ENCODE measurements around the gene ASH1L.

Gene ASH1L

DNA sequence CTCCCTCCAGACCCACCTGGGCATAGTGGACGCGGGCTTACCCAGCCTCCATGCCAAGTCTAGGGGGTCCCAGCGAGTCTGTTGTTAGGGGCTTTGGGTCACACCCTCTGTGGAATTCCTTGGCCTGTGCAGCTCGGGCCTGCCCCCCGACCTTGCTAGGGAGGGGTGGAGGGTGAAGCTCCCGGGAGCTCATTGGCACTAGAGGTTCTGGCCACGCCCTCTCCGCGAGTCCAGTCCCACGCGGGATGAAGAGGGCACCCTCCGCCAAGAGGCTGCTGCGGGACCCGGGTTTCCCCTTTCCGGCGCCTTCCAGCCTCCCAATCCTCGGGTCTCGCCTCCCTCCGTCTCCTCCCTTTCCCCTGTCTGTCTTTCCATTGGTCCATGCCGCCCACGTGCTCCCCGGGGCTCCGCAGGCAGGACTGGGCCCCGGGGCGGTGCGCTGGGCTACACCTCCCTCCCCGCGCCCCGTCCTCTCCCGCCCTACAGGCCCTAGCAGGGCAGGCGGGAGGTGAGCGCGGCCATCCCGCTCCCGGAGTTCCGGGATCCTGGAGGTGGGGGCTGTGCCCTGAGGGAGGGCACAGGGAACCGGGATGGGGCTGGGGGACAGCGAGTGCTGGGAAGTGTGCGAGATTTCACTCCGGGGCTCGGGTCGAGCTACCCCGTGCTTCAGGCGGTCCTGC lies 238.4 kb downstream of the ASH1L start:
- H3K4me1 ChIP-seq (ENCODE audit: insufficient read depth, low read length), result peaks cover 26% of the 10 kb centered on the region
- H3K9me3 ChIP-seq (ENCODE audit: low read length), result no peaks in the 10 kb centered on the region
- no peaks in the 10 kb centered on the region for H3K27me3 ChIP-seq (ENCODE audit: insufficient read depth, low read length)
- H2AFZ ChIP-seq (ENCODE audit: low read depth, low read length), result peak overlapping the region; percentile 53
- peak overlapping the region; percentile 72 for H3K4me3 ChIP-seq (ENCODE audit: low read length)
- peaks cover 37% of the 10 kb centered on the region for H3K36me3 ChIP-seq (ENCODE audit: insufficient read depth, low read length)

DNA sequence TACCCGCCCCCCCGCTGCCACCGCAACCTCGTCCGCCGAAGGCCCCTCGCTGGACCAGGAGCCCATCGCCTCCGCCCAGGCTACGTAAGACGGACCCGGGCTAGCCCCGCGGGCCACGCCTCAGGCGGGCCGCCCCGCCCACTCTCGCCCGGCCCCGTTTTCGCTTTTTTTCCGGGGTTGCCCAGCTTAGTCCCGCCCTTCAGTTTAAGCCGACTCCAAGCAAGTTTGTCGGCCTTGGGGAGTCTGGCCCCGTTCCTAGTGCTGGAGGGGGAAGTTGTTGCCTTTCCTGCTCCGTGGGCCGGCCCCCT lies 238.9 kb downstream of the ASH1L start:
- Histone ChIP-seq H3K9me3 (ENCODE audit: low read length) (no peaks in the 10 kb centered on the region), H2AFZ (ENCODE audit: low read depth, low read length) (peak overlapping the region; percentile 53), H3K4me3 (ENCODE audit: low read length) (peak overlapping the region; percentile 72), H3K4me1 (ENCODE audit: insufficient read depth, low read length) (peaks cover 26% of the 10 kb centered on the region), H3K27me3 (ENCODE audit: insufficient read depth, low read length) (no peaks in the 10 kb centered on the region), H3K36me3 (ENCODE audit: insufficient read depth, low read length) (peaks cover 42% of the 10 kb centered on the region)

DNA sequence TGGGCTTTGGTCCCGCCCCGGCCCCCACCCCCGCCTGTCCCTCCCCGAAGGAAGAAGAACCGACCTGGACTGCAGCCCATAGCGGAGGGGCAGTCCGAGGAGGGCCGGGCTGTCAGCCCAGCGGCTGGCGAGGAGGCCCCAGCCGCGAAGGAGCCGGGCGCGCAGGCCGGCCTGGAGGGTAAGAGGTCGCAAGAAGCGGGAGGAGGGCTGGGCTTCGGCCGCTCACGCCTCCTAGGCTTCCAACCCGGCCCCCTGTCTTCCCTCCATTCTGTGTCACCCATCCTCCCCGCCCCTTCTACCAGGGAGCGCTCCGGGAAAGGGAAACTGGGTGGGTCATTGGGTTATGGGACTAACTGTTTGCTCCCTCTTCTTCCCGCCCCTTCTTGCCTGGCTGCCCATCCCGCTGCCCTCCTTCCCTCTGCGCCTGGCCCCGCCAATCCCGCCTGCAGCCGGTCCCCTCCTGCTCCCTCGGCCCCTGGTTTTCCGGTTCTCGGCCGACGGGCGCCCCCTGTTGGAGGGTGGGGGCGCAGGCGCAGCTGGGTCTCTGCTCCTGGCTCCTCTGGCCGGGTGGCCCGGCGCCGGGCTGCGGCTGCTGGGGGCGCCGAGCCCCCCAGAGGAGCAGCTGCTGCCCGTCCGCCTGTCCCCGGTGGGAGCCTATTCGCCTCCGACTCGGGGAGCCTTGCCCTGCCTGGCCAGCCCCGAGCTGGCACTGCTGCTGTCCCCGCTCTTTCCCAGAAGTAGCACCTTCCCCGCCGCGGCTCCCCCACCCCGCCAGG lies 239.5 kb downstream of the ASH1L start:
- H3K36me3 ChIP-seq (ENCODE audit: insufficient read depth, low read length), result peaks cover 46% of the 10 kb centered on the region
- H3K9me3 ChIP-seq (ENCODE audit: low read length), result no peaks in the 10 kb centered on the region
- peak overlapping the region; percentile 72 for H3K4me3 ChIP-seq (ENCODE audit: low read length)
- no peak overlapping the region for H2AFZ ChIP-seq (ENCODE audit: low read depth, low read length)
- H3K4me1 ChIP-seq (ENCODE audit: insufficient read depth, low read length), result peaks cover 26% of the 10 kb centered on the region
- no peaks in the 10 kb centered on the region for H3K27me3 ChIP-seq (ENCODE audit: insufficient read depth, low read length)

DNA sequence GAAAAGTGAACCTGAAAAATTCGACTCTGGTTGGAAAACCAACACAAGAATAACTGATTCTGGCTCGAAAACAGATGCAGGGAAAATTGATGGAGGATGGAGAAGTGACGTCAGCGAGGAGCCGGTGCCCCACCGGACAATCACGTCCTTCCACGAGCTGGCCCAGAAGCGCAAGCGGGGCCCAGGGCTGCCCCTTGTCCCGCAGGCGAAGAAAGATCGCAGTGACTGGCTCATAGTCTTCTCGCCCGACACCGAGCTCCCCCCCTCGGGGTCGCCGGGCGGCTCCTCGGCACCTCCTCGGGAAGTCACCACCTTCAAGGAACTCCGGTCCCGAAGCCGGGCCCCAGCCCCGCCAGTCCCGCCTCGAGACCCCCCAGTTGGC lies 240.0 kb downstream of the ASH1L start:
- Histone ChIP-seq H3K9me3 (ENCODE audit: low read length) (no peaks in the 10 kb centered on the region), H3K27me3 (ENCODE audit: insufficient read depth, low read length) (no peaks in the 10 kb centered on the region), H2AFZ (ENCODE audit: low read depth, low read length) (no peak overlapping the region), H3K4me1 (ENCODE audit: insufficient read depth, low read length) (peaks cover 26% of the 10 kb centered on the region), H3K4me3 (ENCODE audit: low read length) (peak overlapping the region; percentile 72), H3K36me3 (ENCODE audit: insufficient read depth, low read length) (peaks cover 46% of the 10 kb centered on the region)

DNA sequence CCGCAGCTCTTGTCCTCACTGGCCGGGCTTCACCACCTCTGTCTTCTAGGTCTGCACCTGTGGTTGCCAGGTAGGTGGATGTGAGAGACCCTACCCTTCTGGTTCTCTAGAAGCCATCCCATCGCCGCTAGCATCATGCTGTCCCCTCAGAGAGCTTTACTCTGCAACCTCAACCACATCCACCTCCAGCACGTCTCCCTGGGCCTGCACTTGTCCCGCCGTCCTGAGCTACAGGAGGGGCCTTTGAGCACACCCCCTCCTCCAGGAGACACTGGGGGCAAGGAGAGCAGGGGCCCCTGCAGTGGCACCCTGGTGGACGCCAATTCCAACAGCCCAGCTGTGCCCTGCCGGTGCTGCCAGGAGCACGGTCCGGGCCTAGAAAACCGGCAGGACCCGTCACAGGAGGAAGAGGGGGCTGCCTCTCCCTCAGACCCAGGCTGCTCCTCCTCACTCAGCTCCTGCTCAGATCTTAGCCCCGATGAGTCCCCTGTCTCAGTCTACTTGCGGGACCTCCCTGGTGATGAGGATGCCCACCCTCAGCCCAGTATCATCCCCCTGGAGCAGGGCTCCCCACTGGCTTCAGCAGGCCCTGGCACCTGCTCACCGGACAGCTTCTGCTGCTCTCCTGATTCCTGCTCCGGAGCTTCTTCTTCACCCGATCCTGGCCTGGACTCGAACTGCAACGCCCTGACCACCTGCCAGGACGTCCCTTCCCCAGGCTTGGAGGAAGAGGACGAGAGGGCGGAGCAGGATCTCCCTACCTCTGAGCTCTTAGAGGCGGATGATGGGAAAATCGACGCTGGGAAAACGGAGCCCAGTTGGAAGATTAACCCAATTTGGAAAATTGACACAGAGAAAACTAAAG lies 240.7 kb downstream of the ASH1L start:
- peaks cover 47% of the 10 kb centered on the region for H3K36me3 ChIP-seq (ENCODE audit: insufficient read depth, low read length)
- H3K4me1 ChIP-seq (ENCODE audit: insufficient read depth, low read length), result peaks cover 26% of the 10 kb centered on the region

DNA sequence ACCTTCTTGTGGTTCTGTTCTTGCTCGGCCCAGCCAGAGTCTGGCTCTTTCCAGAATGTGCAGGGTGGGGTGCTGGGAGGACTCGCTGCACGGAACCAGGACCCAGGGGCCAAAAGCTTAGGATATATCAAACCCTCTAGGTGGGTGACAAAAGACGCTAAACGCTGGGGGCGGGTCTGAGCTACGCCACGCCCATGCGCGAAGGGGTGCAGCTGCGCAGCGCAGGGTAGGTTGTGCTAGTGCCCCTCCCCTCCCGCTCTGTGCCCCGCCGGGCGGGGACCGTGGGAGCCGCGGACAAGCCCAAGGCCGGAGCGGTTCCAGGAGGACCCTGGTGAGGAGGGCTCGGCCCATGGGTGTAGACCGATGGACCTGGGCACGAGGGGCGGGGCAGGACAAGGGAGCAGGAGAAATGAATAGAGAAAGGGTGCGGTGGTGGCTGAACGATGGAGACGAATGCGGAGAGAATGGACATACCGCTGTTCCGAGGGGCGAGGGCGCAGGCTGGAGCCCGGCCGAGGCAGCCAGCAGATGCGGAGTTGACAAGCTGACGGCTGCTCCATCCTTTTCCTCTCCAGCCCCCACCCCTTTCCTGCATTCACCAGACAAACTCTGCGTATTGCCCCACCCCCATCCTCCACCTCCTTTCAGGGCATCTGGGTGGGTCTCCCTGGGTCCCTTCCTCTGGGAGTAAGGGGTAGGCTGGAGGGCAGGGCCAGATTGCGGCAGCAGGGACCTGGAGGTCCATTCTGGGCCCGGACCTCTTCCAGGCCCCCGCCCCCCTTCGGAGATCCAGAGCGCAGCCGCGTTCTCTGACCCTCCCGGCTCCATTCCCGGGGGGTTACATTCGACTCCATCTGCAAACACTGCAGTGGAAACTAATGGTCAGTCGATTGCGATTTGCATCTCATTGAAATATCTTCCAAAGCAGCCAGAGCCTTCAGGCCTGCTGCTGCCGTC lies 241.7 kb downstream of the ASH1L start, which contains the start of gene RUSC1:
Gene RUSC1, plus strand, starts transcription at position 234 of the 957 bp plus-strand sequence. CDS start 880 bp downstream, outside the sequence.
- Histone ChIP-seq H3K4me3 (ENCODE audit: low read length) (no peak within 1 kb of the TSS), H3K27me3 (ENCODE audit: insufficient read depth, low read length) (no peaks in the 10 kb centered on the region), H2AFZ (ENCODE audit: low read depth, low read length) (no peak within 1 kb of the TSS), H3K9me3 (ENCODE audit: low read length) (no peaks in the 10 kb centered on the region), H3K4me1 (ENCODE audit: insufficient read depth, low read length) (peaks cover 26% of the 10 kb centered on the region), H3K36me3 (ENCODE audit: insufficient read depth, low read length) (peaks cover 49% of the 10 kb centered on the region)

More for the DNA sequence above, 240.7 kb downstream of the ASH1L start:
- Histone ChIP-seq H3K9me3 (ENCODE audit: low read length) (no peaks in the 10 kb centered on the region), H2AFZ (ENCODE audit: low read depth, low read length) (no peak overlapping the region), H3K4me3 (ENCODE audit: low read length) (peak overlapping the region; percentile 72), H3K27me3 (ENCODE audit: insufficient read depth, low read length) (no peaks in the 10 kb centered on the region)

DNA sequence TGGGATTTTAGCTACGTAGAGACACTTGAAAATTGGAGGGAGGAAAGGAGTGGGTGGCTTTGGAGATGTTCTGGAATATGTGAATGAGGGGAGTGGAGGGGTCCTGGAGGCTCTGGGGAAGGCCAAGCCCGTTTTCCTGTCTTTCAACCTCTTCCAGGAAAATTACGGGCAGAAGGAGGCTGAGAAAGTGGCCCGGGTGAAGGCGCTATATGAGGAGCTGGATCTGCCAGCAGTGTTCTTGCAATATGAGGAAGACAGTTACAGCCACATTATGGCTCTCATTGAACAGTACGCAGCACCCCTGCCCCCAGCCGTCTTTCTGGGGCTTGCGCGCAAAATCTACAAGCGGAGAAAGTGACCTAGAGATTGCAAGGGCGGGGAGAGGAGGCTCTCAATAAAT lies 242.4 kb downstream of the ASH1L start:
- Histone ChIP-seq H3K27me3 (ENCODE audit: insufficient read depth, low read length) (no peaks in the 10 kb centered on the region), H3K4me1 (ENCODE audit: insufficient read depth, low read length) (peaks cover 23% of the 10 kb centered on the region), H3K36me3 (ENCODE audit: insufficient read depth, low read length) (peaks cover 49% of the 10 kb centered on the region), H2AFZ (ENCODE audit: low read depth, low read length) (no peak overlapping the region), H3K4me3 (ENCODE audit: low read length) (no peak overlapping the region), H3K9me3 (ENCODE audit: low read length) (no peaks in the 10 kb centered on the region)

DNA sequence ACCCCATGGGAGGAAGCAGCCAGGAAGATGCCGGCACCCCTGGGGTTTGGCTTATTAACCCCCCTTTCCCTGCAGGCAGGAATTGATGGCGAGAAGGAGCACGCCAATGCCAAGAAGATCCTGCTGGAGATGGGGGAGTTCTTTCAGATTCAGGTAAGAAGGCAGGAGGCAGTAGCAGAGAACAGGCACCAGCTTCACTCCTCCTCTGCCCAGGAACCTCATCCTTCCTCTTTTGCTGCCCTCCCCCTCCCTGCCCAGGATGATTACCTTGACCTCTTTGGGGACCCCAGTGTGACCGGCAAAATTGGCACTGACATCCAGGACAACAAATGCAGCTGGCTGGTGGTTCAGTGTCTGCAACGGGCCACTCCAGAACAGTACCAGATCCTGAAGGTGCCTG lies 243.1 kb downstream of the ASH1L start:
- Histone ChIP-seq H3K4me1 (ENCODE audit: insufficient read depth, low read length) (peaks cover 20% of the 10 kb centered on the region), H3K9me3 (ENCODE audit: low read length) (no peaks in the 10 kb centered on the region), H2AFZ (ENCODE audit: low read depth, low read length) (no peak overlapping the region), H3K27me3 (ENCODE audit: insufficient read depth, low read length) (no peaks in the 10 kb centered on the region), H3K36me3 (ENCODE audit: insufficient read depth, low read length) (peaks cover 54% of the 10 kb centered on the region), H3K4me3 (ENCODE audit: low read length) (no peak overlapping the region)

DNA sequence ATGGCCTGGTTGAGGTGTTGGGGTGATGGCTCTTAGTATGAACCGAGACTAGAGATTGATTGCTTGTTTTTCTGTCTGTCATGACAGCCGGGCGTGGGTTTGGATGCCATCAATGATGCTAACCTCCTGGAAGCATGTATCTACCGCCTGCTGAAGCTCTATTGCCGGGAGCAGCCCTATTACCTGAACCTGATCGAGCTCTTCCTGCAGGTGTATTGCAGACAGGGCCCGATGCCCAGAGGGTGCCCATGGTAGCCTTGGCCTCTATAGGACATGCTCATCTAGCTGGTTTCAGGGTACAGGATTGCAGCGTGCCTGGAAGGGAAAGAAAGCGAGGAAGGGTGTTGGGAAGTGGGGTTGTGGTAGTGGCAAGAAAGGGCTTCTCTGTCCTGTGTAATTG lies 244.5 kb downstream of the ASH1L start:
- Histone ChIP-seq H3K27me3 (ENCODE audit: insufficient read depth, low read length) (no peaks in the 10 kb centered on the region), H2AFZ (ENCODE audit: low read depth, low read length) (no peak overlapping the region), H3K4me3 (ENCODE audit: low read length) (no peak overlapping the region), H3K4me1 (ENCODE audit: insufficient read depth, low read length) (peaks cover 20% of the 10 kb centered on the region), H3K9me3 (ENCODE audit: low read length) (no peaks in the 10 kb centered on the region), H3K36me3 (ENCODE audit: insufficient read depth, low read length) (peaks cover 67% of the 10 kb centered on the region)

DNA sequence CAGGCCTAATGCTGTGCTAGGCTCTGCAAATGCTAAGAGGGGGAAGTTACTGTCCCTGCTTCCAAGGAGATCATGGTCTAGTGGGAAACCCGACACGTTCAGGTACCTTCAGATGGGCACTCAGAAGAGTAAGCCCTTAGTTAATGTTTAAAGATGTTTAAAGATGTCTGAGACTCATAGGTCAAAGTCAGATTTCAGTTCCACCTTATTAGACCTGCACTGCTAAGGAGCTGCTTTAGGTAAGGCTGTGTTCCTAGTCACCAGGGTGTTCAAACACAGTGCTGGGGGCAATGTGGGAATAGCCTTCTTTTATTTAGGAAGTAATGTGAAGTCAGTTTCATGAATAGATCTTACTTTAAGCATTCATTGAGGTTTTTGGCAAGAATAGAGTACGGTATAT lies 245.7 kb downstream of the ASH1L start:
- Histone ChIP-seq H3K9me3 (ENCODE audit: low read length) (no peaks in the 10 kb centered on the region), H2AFZ (ENCODE audit: low read depth, low read length) (no peak overlapping the region), H3K36me3 (ENCODE audit: insufficient read depth, low read length) (peaks cover 76% of the 10 kb centered on the region), H3K4me3 (ENCODE audit: low read length) (no peak overlapping the region), H3K27me3 (ENCODE audit: insufficient read depth, low read length) (no peaks in the 10 kb centered on the region), H3K4me1 (ENCODE audit: insufficient read depth, low read length) (peaks cover 13% of the 10 kb centered on the region)

DNA sequence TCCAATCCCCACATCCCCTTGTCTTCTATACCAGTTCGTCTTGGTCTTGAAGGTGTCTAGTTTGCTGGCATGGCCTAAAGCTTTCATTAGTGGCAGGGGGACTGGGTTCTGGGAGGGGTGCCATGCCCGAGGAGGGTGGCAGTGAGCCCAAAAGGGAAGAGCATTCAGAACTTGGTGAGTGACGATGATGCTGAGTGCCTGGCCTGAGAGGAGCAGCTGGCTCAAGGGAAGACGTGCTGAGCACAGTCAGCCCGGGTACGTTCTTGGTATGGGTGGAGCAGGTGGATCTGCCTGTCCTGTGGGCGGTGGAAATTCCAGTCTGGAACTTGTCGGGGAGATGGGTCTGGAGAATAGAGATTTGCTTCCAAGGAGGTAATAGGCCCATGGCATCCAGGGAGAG lies 249.3 kb downstream of the ASH1L start:
- Histone ChIP-seq H3K4me3 (ENCODE audit: low read length) (no peak overlapping the region), H3K36me3 (ENCODE audit: insufficient read depth, low read length) (peaks cover 58% of the 10 kb centered on the region), H3K4me1 (ENCODE audit: insufficient read depth, low read length) (peaks cover 16% of the 10 kb centered on the region), H3K27me3 (ENCODE audit: insufficient read depth, low read length) (no peaks in the 10 kb centered on the region), H3K9me3 (ENCODE audit: low read length) (no peaks in the 10 kb centered on the region), H2AFZ (ENCODE audit: low read depth, low read length) (no peak overlapping the region)

DNA sequence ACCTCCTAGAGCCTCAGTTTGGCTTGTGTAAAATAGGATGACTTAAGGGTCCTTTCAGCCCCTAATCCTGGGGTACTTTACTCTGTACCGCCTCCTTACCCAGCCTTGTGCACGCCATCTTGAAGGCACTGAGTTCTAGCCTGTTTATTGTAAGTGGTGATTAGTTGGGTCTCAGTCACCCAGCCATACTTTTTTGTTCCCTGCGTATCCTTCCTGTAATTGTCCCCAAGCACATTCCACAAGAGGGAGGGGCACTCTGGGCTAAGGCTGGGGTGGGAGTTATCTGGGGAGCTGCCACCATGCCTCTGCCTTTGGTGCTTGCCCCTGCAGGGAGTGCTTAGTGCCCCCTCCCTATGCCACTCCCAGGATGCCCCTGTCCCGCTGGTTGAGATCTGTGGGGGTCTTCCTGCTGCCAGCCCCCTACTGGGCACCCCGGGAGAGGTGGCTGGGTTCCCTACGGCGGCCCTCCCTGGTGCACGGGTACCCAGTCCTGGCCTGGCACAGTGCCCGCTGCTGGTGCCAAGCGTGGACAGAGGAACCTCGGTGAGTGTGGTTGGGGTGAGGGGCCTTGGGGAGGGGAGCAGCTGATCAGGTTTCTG lies 253.1 kb downstream of the ASH1L start:
- H2AFZ ChIP-seq (ENCODE audit: low read depth, low read length), result no peak overlapping the region
- H3K4me1 ChIP-seq (ENCODE audit: insufficient read depth, low read length), result peaks cover 17% of the 10 kb centered on the region
- peaks cover 32% of the 10 kb centered on the region for H3K36me3 ChIP-seq (ENCODE audit: insufficient read depth, low read length)
- no peaks in the 10 kb centered on the region for H3K27me3 ChIP-seq (ENCODE audit: insufficient read depth, low read length)
- H3K9me3 ChIP-seq (ENCODE audit: low read length), result no peaks in the 10 kb centered on the region
- peak overlapping the region; percentile 66 for H3K4me3 ChIP-seq (ENCODE audit: low read length)
